Stimulated activated naive CD4-positive, alpha-beta T cell treated with Interleukin-2 at 50 U/mL for 16 hours (primary cell): Measurements from ENCODE around the gene NRL.
A peak's percentile ranks its signal among the peaks of the same experiment; 100 is the strongest.

Experiments used
- DNase-seq: peaks from one replicate; lab custom pipeline; 2025; lab: John Stamatoyannopoulos, UW

Gene NRL

DNA sequence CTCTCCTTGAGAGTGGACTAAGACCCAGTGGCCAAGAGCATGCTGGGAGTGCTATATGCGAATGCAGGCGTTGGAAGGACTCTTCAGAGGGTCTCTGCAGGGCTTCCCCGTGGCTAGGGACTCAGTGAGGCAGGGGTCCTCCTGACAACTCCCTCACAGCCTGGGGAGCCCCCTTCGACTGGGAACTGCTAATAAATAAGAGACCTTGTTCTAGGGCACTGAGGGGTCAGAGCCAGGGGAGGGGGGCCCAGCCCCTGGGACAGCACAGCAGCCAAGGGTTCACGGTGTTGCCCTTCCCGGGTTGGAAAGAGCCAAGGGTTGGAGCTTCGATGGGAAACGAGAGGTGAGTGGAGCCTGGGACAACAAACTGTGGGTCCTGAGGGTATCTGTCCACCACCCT lies 49.3 kb downstream of the NRL start:
- no peak for DNase-seq

DNA sequence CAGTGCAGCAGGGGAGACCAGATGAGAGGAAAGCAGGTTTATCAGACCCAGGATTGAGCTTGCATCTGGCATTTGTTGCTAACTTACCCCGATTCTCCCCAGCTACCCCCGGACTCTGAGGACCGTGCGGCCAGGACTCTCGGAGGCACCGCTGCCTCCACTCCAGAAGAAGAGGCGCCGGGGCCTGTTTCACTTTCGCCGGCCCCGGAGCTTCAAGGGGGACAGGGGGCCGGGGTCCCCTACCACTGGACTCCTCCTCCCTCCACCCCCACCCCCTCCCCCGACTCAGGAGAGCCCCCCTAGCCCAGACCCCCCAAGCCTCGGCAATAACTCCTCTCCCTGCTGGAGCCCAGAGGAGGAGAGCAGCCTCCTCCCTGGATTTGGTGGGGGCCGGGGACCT lies 49.9 kb downstream of the NRL start:
- DNase-seq = no peak

DNA sequence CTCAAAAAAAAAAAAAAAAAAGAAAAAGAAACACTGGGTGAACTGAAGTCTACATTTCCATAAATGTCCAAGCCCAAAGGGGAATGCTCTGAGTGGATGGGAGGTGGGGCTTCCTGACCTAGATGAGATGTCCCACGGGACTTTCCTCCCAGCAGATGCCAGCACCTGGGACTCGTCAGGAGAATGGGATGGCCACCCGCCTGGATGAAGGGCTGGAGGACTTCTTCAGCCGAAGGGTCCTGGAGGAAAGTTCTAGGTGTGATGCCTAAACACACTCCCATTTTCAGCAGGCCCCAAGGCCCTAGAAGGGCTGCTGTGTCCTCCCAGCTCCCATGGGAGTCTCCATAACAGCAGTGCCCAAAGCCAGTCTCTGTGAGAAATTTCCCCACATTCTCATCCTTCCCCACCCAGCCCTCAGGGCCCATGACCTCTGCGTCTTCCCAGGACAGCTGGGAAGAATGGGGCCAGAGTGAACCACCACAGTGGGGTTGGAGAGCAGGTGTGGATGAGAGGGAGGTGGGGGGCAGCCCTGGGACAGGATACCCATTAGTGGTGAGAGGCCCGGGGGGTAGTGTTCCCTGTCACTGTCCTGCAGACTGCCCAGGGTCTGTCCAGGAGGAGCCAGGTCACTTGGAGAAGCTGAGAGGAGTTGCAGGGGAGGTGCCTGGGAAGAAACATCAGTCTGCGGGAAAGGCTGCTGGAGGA lies 50.5 kb downstream of the NRL start:
- no peak for DNase-seq

DNA sequence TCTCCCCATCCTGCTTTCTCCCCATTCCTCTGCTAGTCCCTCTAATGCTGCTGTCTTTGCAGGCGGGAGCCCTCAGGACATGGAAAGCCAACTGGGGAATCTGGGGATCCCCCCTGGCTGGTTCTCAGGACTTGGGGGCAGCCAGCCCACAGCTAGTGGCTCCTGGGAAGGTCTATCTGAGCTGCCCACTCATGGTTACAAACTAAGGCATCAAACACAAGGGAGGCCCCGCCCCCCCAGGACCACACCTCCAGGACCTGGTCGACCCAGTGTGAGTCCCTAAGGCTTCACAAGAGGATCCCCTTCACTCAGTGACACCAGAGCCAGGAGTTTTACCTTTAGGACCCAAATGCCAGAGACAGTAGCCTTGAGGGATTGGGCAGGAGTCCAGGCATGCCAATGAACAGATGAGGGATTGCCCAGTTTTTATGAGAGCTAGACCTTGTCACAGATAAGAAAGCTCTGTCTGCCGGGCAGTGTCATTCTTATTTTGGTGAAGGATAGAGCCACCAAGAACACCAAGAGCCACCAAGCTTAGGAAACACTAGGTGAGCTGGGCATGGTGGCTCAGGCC lies 51.4 kb downstream of the NRL start:
- no peak for DNase-seq

DNA sequence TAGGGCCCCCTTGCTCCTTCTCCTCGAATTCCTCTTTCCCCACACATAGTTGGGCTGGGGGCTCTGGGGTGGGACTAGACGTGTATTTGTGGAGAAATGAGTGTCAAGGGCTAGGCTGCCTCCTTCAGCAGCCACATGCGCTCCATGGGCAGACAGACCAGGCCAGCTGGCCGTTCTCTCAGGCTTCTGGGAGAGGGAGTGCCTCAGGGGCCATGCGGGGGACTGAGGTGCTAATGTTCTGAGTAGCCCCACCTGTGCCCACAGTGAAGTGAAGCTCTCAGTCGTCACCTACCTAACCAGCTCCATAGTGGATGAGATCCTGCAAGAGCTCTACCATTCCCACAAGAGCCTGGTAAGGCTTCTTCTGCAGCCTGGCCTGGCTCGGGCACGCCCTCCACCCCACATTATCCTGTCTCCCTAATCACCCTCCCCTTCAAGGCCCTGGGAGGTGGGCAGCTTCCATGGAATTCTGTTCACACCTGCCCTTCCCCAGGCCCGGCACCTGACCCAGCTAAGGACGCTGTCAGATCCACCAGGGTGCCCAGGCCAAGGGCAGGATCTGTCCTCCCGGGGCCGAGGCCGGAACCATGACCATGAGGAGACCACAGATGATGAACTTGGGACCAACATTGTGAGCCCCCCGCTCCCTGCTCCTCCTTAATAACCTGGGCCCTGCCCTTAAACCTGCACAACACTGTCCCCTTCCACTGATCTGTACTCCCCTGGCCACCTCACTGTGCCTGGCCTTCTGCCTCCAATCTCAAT lies 52.4 kb downstream of the NRL start:
- DNase-seq = no peak

DNA sequence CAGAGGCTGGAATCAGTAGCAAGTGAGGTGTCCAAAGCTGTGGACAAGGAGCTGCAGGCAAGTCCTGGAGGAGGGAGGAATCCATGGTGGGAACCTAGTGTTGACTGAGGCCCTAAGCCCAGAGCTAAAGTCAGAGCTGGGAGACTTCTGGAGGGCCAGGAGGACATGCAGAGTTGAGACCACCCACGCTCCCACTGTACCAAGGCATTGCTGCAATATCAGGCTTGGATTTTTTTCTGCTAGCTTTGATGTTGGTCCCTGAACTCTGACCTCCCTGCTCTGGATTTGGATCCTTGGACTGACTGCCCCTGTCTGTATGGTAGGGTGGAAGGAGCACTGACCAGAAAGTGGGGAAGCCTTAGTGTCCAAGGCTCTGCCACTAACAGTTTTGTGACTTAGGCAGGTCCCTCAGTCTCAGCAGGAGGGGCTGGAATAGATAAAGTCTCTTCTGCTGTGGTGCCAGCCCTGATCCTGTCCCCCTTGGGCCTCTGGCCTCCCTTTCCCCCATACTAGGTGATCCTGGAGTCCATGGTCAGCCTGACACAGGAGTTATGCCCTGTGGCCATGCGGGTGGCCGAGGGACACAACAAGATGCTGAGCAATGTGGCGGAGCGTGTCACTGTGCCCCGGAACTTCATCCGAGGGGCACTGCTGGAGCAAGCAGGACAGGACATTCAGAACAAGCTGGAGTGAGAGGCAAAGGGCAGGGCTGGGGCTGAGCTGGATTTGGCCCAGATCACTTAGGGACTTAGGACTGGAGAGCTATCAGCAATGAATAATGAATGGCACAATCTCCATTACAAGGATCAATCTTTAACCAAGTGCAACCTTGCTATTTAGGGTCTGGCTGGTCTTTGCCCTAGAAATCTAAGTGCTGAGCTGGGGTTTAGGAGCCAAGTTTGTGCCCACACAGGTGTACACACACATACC lies 53.5 kb downstream of the NRL start:
- DNase-seq = no peak

DNA sequence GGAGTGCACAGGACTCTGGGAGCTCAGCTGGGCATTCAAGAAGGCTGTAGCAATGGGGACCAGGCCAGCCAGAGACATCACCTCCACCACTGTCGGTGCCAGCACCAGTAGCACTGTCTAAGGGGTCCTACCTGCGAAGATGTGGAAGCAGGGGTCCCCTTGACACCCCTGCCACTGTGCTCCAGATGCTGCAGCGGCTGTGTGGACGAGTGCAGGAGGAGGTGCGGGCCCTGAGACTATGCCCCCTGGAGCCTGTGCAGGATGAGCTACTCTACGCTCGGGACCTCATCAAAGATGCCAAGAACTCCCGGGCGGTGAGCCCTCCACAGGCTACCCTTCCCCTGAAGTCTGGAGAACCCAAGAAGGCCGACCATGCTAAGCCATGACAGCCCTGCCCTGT lies 54.3 kb downstream of the NRL start:
- DNase-seq = no peak

DNA sequence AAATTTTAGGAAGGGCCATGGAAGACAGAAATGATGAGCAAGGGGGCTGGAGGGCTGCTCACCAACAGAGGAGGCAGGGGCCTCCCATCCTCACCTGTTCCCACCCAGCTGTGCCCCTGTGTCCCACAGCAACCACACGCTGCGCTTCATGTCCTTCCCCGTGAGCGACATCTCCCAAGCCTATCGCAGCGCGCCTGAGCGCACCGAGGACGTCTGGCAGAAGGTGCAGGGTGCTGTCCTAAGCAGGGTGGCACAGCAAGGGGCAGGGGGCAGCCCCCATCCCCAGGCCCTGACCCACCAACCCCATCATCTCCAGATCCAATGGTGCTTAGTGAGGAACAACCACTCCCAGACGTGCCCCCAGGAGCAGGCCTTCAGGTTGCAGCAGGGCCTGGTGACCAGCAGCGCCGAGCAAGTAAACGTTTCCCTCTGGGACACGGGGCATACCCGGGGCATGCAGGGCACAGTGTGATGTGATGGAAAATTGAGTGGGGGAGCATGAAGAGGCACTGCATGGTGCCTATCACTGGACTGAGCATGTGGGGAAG lies 54.8 kb downstream of the NRL start:
- DNase-seq = no peak

DNA sequence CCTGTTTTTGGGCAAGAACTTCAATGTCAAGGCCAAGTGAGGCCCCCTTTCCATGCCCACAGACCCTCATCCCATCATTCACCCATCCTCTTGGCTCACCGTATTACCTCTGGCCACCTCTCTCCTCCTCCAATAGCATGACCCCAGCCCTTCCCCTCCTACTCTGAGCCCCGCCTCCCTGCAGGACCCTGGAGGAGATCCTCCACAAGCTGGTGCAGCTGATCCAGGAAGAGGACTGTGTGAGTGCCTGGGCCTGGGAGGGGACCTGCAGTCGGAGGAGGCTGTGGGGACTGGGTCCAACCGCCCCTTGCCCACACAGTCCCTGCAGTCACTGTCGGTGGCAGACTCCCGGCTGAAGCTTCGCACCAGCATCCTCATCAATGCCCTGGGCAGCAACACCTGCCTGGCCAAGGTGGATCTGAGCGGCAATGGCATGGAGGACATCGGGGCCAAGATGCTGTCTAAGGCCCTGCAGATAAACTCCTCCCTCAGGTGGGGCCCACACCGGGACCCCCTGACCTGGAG lies 55.7 kb downstream of the NRL start:
- no peak for DNase-seq

DNA sequence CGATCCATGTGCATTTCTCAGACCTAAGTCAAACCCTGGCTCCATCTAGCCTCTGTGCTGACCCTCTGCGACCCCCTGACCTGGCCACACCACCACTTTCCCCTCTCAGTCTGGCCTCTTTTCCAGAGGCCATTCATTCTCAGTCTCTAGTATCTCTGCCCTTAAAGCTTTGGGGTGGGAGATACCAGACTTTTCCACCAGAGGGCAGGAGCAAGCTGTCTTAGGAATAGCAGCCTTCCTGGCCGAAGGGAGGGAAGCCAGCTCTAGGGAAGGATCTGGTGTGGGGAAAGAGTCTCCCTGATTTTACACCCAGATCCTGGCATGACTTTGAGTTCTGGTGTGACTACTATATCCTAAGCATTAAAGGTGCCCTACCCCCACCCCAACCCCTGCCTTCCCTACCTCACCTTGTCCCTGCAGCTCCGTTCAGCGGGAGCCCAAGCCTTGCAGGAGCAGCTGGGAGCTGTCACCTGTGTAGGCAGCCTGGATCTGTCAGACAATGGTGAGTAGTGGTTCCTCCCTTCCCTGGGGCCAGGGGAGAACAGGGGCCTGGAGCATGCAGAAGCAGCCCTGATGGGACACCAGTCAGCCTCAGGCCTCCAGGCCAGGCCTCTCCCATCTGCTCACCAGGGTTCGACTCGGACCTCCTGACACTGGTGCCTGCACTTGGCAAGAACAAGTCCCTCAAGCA lies 56.3 kb downstream of the NRL start:
- DNase-seq = no peak

DNA sequence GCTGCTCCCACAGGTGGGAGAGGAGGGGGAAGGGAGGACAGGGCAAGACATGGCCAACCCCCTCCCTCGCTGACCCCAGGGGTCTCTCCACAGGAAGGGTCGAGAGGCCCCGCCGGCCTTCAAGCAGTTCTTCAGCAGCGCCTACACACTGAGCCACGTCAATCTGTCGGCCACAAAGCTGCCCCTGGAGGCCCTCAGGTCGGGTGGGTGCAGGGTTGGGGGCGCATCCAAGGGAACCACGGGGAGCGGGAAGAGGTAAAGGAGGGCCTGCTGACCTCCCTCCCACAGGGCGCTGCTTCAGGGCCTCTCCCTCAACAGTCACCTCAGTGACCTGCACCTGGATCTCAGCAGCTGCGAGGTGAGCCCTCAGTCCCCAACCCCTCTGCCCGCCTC lies 56.9 kb downstream of the NRL start:
- DNase-seq = no peak

DNA sequence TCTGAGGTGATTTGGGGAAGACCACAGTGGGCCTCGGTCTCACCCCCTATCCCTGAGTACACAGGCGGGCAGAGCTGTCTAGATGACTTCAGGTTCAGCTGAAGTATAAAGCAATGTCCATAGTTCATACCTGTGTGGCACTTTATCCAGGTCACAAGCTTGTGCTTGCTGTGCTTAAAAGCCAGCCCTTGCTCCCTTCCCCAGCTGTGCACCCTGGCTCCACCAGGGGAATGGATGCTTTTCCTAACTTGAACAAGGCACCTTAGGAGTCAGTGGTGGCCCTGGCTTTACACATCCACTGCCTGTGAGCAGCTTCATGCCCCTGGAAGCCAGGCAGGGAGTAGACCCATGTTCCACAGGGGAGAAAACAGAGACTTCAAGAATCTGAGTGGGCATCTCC lies 57.5 kb downstream of the NRL start:
- DNase-seq = no peak

DNA sequence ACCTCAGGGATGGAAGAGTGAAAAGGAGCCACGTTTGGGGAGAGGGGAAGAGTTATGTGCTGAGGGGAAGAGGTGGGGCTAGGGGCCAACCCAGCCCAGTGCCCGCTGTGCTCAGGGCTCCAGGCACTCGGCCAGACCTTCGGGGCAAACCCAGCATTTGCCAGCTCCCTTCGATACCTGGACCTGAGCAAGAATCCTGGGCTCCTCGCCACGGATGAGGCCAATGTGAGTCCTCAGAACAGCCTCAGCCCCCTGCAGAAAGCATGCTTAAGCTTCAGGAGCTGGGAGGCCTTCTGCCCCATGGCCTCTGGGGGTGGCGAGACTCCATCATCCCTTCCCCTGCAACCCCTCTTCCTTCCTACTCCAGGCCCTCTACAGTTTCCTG lies 58.0 kb downstream of the NRL start:
- no peak for DNase-seq

DNA sequence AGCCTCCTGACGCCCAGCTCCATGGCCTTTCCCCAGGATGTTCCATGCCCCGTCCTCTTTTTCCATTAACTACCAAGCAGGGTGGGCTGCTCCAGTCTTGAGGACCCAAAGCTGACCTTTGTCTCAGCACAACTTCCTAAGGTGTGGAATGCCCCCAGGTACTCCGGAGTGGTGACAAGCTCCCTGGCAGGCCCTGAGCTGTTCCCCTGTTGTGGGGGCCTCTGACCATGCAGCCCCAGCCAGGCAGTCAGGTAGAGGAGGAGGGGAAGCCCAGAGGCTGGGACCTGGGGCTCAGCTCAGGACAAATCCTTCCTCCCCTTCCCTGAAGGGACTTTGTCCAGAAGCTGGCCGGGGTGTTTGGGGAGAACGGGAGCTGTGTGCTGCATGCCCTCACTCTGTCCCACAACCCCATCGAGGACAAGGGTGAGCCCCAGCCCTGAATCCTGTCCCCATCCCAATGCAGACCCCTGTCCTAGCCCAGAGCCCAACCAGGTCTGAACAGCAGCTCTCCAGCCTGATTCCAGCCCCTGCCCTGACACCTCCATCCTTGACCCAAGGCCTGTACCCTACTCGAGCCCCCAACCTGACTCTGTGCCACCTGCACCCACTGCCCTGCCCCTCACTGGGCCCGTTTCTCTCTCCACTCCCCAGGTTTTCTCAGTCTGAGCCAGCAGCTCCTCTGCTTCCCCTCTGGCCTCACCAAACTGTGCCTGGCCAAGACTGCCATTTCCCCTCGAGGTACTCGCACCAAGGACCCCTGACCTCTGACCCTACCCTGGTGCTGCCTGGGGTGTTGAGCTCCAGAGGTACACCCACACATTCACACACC lies 58.6 kb downstream of the NRL start:
- DNase-seq = no peak

DNA sequence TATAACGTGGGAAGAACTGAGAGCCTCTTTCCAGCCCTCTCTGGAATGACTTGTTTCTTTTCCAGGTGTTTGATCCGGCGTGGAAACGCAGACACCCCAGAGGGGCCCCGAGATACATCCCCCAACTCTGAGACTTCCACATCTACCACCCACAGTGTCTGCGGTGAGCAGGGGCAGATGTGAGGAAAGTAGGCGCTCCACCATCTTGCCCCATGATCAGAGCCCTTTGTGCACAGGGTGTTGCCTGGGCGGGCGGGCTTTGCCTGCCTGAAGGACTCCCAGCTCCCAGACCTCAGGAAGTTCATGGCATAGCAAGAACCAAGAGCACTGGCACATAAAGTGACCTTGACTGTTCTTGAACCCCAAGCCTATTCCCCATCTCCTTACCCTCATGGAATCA lies 60.1 kb downstream of the NRL start:
- DNase-seq = no peak

DNA sequence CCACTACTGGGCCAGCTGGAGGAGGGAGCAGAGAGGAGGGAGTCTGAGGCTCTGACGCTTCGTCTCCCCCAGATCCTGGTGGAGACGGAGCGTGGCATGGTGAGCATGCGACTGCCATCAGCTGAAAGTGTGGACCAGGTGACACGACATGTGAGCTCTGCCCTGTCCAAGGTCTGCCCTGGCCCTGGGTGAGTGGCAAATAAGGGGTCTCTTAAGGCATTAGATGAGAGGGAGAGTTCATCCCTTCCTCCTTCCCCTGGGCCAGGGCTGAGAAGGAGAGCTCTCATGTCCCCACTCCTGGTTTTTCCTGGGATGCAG lies 60.5 kb downstream of the NRL start:
- no peak for DNase-seq

DNA sequence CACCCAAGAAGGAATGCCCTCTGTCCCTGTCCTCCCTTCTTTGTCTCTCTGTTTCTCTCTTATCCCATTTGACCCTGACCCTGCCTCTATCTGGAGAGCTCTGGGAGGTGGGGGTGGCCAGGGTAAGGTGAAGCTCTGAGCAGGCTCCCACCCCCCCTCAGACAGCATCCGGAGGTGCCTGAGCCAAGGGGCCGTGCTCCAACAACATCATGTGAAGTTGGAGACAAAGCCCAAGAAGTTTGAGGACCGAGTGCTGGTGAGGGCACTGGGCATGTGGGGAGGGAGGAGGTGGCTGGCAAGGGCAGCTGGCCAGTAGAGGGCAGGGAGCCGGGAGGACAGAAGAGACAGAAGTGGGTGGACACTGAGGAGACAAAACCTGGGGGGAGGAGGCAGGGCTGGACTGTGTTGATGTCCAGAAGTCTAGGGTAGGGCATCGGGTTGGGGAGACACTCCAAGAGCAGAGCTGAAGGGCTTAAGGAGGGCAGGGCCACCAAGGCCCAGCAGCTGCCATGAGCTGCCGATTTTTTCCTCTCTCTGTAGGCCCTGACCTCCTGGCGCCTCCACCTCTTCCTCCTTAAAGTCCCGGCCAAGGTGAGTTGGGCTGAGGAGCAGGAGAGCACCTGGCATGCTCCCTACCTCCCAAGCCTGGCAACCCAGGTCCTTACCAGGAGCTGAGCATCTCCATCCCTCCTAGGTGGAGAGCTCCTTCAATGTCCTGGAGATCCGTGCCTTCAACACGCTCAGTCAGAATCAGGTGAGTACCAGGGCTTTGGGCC lies 61.0 kb downstream of the NRL start:
- DNase-seq = no peak

DNA sequence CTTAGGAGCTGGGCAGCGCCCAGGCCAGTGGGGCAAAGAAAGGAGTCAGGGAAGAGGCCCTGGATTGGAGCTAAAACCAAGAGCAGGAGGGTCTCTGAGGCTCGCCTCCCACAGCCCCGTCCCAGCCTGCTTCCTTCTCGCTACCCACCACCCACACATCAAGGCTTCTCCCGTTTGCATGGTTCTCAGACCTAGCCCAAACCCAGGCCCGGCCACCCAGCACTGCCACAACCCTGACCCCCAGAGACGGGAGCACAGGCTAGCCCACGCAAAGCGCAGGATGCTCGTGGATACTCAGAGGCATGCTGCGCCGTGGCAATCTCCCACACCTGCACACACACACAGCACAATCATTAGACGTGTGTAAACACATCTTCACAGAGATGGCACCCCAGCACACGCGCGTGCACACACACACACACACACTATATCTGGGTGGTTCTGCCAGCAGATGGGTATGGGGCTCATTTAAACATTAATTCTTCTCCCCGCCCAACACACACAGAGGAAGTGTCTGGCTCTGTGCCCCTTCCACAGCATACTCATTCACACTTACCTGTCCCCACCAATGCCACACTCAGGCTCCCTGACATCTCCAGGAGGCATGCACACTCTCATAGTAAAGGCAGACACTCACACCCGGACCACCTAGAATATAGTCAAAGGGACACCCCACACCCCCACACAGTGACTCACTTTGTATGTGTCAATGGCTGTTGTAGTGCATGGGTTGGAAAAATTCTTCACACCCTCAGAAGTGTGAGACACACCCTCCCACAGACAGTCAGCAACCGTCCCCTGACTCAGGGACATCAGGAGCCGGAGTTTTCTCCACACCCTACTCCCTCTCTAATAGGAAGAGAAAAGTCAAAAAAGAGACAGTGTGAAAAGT lies 61.8 kb downstream of the NRL start:
- DNase-seq = peak; percentile 77
